Neural progenitor cell (in vitro differentiated cells): Measurements from ENCODE around the gene IGFBP6. TPM values are rescaled to one million over a fixed set of nuclear protein-coding genes. Genes with fewer than 3 reads are reported as not detected.

Experiments
- DNase-seq: peaks from one replicate; pipeline ENCODE4 v3.0.0-alpha.2; 2016; ENCODE audit warnings: low spot score
- H2AFZ ChIP-seq: fragments of 200-600 bp; sonication (generic); replicated peaks from 2 replicates; pipeline ENCODE4 v1.6.1; 2016; ENCODE audit warnings: antibody characterized with exemption
- H3F3A ChIP-seq: fragments of 200-600 bp; sonication (generic); 2 replicates; pipeline ENCODE4 v1.6.1; 2016; ENCODE audit warnings: antibody characterized with exemption, low read depth
- H3K27ac ChIP-seq: fragments of 200-600 bp; sonication (generic); 2 replicates; pipeline ENCODE4 v1.5.1; 2016; ENCODE audit warnings: mild to moderate bottlenecking
- H3K27me3 ChIP-seq: fragments of 200-600 bp; sonication (generic); 2 replicates; pipeline ENCODE4 v1.6.1; 2016; ENCODE audit warnings: mild to moderate bottlenecking, moderate library complexity
- H3K36me3 ChIP-seq: fragments of 200-600 bp; sonication (generic); 2 replicates; pipeline ENCODE4 v1.5.1; 2016
- H3K4me1 ChIP-seq: fragments of 200-600 bp; sonication (generic); 2 replicates; pipeline ENCODE4 v1.6.1; 2016; ENCODE audit warnings: mixed run types
- H3K4me2 ChIP-seq: fragments of 200-600 bp; sonication (generic); 2 replicates; pipeline ENCODE4 v1.6.1; 2016
- H3K4me3 ChIP-seq: fragments of 200-600 bp; sonication (generic); 2 replicates; pipeline ENCODE4 v1.5.1; 2016
- H3K79me2 ChIP-seq: fragments of 200-600 bp; sonication (generic); 2 replicates; pipeline ENCODE4 v1.6.1; 2016; ENCODE audit warnings: low read depth
- H3K9ac ChIP-seq: fragments of 200-600 bp; sonication (generic); 2 replicates; pipeline ENCODE4 v1.6.1; 2016
- H3K9me3 ChIP-seq: fragments of 200-600 bp; sonication (generic); 2 replicates; pipeline ENCODE4 v1.5.1; 2016; ENCODE audit warnings: low read depth
- H4K20me1 ChIP-seq: fragments of 200-600 bp; sonication (generic); 2 replicates; pipeline ENCODE4 v1.6.1; 2016; ENCODE audit warnings: low read depth
- H3K27ac Mint-ChIP-seq: 3 replicates; pipeline ENCODE4 v1.8.0; 2021; ENCODE audit warnings: mixed read lengths
- H3K27me3 Mint-ChIP-seq: 2 replicates; pipeline ENCODE4 v1.8.0; 2022; ENCODE audit warnings: low read depth, mild to moderate bottlenecking, inconsistent platforms, moderate library complexity, mixed read lengths; ENCODE audit not compliant: insufficient read depth
- H3K36me3 Mint-ChIP-seq: 3 replicates; pipeline ENCODE4 v1.8.0; 2021; ENCODE audit warnings: mixed read lengths
- H3K4me1 Mint-ChIP-seq: 3 replicates; pipeline ENCODE4 v1.8.0; 2021; ENCODE audit warnings: mixed read lengths
- H3K4me3 Mint-ChIP-seq: 3 replicates; pipeline ENCODE4 v1.8.0; 2021; ENCODE audit warnings: mild to moderate bottlenecking, moderate library complexity, mixed read lengths
- H3K9me3 Mint-ChIP-seq: 3 replicates; pipeline ENCODE4 v1.8.0; 2020; ENCODE audit warnings: mixed read lengths
- CTCF ChIP-seq: fragments of 200-600 bp; sonication (generic); IDR thresholded peaks from 2 replicates; pipeline ENCODE4 v1.5.1; 2017; ENCODE audit warnings: antibody characterized with exemption, mild to moderate bottlenecking
- EZH2 ChIP-seq: fragments of 200-600 bp; sonication (generic); IDR thresholded peaks from 2 replicates; pipeline ENCODE4 v1.6.1; 2017; ENCODE audit warnings: antibody characterized with exemption, mild to moderate bottlenecking, moderate library complexity
- EZH2phosphoT487 ChIP-seq: fragments of 200-600 bp; sonication (generic); IDR thresholded peaks from 2 replicates; pipeline ENCODE4 v1.6.1; 2017; ENCODE audit warnings: antibody characterized with exemption
- total RNA-seq: library from RNA; depleted of rRNA; stranded (reverse); fragments of >200 nt; gene quantifications from 2 replicates; pipeline ENCODE4 v1.2.3, GENCODE V29; 2015; ENCODE audit warnings: low replicate concordance

The IGFBP6 gene
- total RNA-seq, 1 donor from 2014 or later = 2.6 TPM

GRCh38 chr12:53131844-53132243 lies 34.4 kb downstream of the IGFBP6 start:
- Histone ChIP-seq H2AFZ (no peak overlapping the region), H4K20me1 (no peaks in the 10 kb centered on the region), H3K27ac (no peak overlapping the region), H3K79me2 (no peaks in the 10 kb centered on the region), H3K27me3 (peaks cover 50% of the 10 kb centered on the region), H3F3A (no peaks in the 10 kb centered on the region), H3K9me3 (no peaks in the 10 kb centered on the region), H3K4me2 (no peak overlapping the region), H3K4me1 (no peaks in the 10 kb centered on the region), H3K4me3 (no peak overlapping the region), H3K9ac (no peak overlapping the region), H3K36me3 (no peaks in the 10 kb centered on the region)
- no peaks in the 10 kb centered on the region for H3K36me3 Mint-ChIP-seq
- H3K4me1 Mint-ChIP-seq = no peaks in the 10 kb centered on the region
- peaks cover 2% of the 10 kb centered on the region for H3K9me3 Mint-ChIP-seq
- no peak overlapping the region for H3K27ac Mint-ChIP-seq
- H3K4me3 Mint-ChIP-seq = no peak overlapping the region
- TF ChIP-seq CTCF (no peak), EZH2 (no peak)
- peaks cover 10% of the 10 kb centered on the region for H3K27me3 Mint-ChIP-seq
- DNase-seq = no peak

GRCh38 chr12:53133722-53134121 lies 36.3 kb downstream of the IGFBP6 start:
- H3K9me3 Mint-ChIP-seq = peaks cover 10% of the 10 kb centered on the region
- Histone ChIP-seq H3K4me2 (no peak overlapping the region), H3K4me1 (no peaks in the 10 kb centered on the region), H4K20me1 (no peaks in the 10 kb centered on the region), H3K9me3 (no peaks in the 10 kb centered on the region), H3K79me2 (no peaks in the 10 kb centered on the region), H3F3A (no peaks in the 10 kb centered on the region), H2AFZ (no peak overlapping the region), H3K36me3 (no peaks in the 10 kb centered on the region), H3K4me3 (no peak overlapping the region), H3K9ac (no peak overlapping the region), H3K27me3 (peaks cover 32% of the 10 kb centered on the region), H3K27ac (no peak overlapping the region)
- H3K36me3 Mint-ChIP-seq = no peaks in the 10 kb centered on the region
- no peaks in the 10 kb centered on the region for H3K4me1 Mint-ChIP-seq
- TF ChIP-seq EZH2phosphoT487 (no peak), CTCF (no peak), EZH2 (no peak)
- peaks cover 10% of the 10 kb centered on the region for H3K27me3 Mint-ChIP-seq
- no peak for DNase-seq
- H3K27ac Mint-ChIP-seq = no peak overlapping the region
- no peak overlapping the region for H3K4me3 Mint-ChIP-seq

- no peak overlapping the region for H3K27ac Mint-ChIP-seq
Measured at GRCh38 chr12:53143355-53143754, 45.9 kb downstream of the IGFBP6 start.

More at GRCh38 chr12:53143355-53143754, 45.9 kb downstream of the IGFBP6 start:
- no peaks in the 10 kb centered on the region for H3K36me3 Mint-ChIP-seq
- no peak overlapping the region for H3K4me2 ChIP-seq
- DNase-seq = no peak
- peaks cover 15% of the 10 kb centered on the region for H3K9me3 Mint-ChIP-seq
- H3K27me3 ChIP-seq = no peaks in the 10 kb centered on the region
- peaks cover 8% of the 10 kb centered on the region for H3K27me3 Mint-ChIP-seq
- H3K36me3 ChIP-seq = no peaks in the 10 kb centered on the region
- H3K9ac ChIP-seq = no peak overlapping the region
- H4K20me1 ChIP-seq = no peaks in the 10 kb centered on the region
- H2AFZ ChIP-seq = no peak overlapping the region
- TF ChIP-seq EZH2 (no peak), CTCF (no peak), EZH2phosphoT487 (no peak)
- no peak overlapping the region for H3K4me3 ChIP-seq
- no peaks in the 10 kb centered on the region for H3K4me1 ChIP-seq
- no peaks in the 10 kb centered on the region for H3K4me1 Mint-ChIP-seq
- H3F3A ChIP-seq = peaks cover 15% of the 10 kb centered on the region
- H3K9me3 ChIP-seq = no peaks in the 10 kb centered on the region
- no peak overlapping the region for H3K4me3 Mint-ChIP-seq
- H3K79me2 ChIP-seq = no peaks in the 10 kb centered on the region
- H3K27ac ChIP-seq = no peak overlapping the region
